HEK293 (cell line): ENCODE results near the gene MYL7.

Experiments
- GLI2 ChIP-seq: fragments of 450-650 bp; formaldehyde crosslinking; IDR thresholded peaks from 2 replicates; pipeline ENCODE4; 2017; ENCODE audit warnings: missing biosample characterization, missing genetic modification characterization, low read depth, borderline replicate concordance
- MZF1 ChIP-seq: fragments of 450-650 bp; formaldehyde crosslinking; IDR thresholded peaks from 2 replicates; pipeline ENCODE4 v1.5.1; 2017; ENCODE audit warnings: missing biosample characterization, missing genetic modification characterization, borderline replicate concordance
- SP2 ChIP-seq: fragments of 450-650 bp; formaldehyde crosslinking; IDR thresholded peaks from 2 replicates; pipeline ENCODE4 v1.5.1; 2016; ENCODE audit warnings: missing biosample characterization, missing genetic modification characterization
- ZBTB8A ChIP-seq: fragments of 450-650 bp; formaldehyde crosslinking; IDR thresholded peaks from 2 replicates; pipeline ENCODE4 v1.5.1; 2016; ENCODE audit warnings: missing biosample characterization, missing genetic modification characterization
- ZNF121 ChIP-seq: fragments of 450-650 bp; formaldehyde crosslinking; IDR thresholded peaks from 2 replicates; pipeline ENCODE4 v1.5.1; 2016; ENCODE audit warnings: missing biosample characterization, missing genetic modification characterization
- ZNF311 ChIP-seq: fragments of 450-650 bp; formaldehyde crosslinking; IDR thresholded peaks from 2 replicates; pipeline ENCODE4 v1.5.1; 2017; ENCODE audit warnings: missing biosample characterization, missing genetic modification characterization, borderline replicate concordance
- ZNF433 ChIP-seq: fragments of 450-650 bp; formaldehyde crosslinking; IDR thresholded peaks from 2 replicates; pipeline ENCODE4 v1.5.1; 2016; ENCODE audit warnings: missing biosample characterization, missing genetic modification characterization, low read depth
- TF ChIP-seq, protein P1 (sequence below): fragments of 450-650 bp; formaldehyde crosslinking; IDR thresholded peaks from 2 replicates; pipeline ENCODE4 v1.5.1; 2016; ENCODE audit warnings: missing biosample characterization, missing genetic modification characterization
- TF ChIP-seq, protein P2 (sequence below): IDR thresholded peaks from 2 replicates; pipeline ENCODE4 v1.6.1; 2011; ENCODE audit warnings: mild to moderate bottlenecking, low read depth, low read length, borderline replicate concordance
- TF ChIP-seq, protein P3 (sequence below): fragments of 450-650 bp; IDR thresholded peaks from 2 replicates; pipeline ENCODE4 v1.5.1; 2018; ENCODE audit warnings: missing biosample characterization, missing genetic modification characterization

DNA sequence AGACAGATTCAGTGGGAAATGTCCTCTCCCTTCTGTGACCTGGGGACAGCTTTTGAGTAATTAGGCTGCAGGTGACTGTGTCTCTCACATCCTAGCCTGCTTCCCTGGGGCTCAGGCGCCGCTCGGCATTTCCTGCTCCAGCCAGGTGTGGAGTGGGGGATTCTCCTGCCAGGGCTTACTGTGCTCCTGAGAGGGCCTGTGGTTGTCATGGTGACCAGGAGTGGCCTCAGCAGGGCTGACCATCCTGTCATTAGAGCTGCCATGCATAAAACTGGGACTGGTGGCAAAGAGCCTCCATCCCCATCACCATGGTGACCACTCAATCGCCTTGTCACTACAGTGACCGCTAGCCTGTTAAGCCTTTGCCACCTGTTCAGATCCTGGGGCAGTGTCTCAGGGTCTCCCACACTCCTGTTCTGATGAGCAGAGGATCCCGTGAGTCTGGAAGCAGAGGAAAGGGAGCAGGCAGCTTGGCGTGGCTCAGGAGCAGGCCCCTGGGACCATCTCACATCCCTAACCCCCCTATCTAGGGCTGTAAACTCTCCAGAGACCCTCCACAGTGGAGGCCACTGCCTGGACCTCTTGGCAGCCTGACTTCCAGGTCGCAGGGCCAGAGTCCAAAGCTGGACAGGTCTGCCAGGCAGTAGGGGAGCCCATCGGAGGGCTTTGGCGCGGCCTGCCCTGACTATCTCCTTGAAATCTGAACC, 48.3 kb upstream of the MYL7 start, which contains the start of gene GCK:
- TF ChIP-seq GLI2 (tag by site-specific recombination) (no peak), ZNF311 (tag by site-specific recombination) (no peak), ZBTB8A (no peak), SP2 (tag by site-specific recombination) (no peak), ZNF433 (tag by site-specific recombination) (no peak), MZF1 (tag by site-specific recombination) (no peak), ZNF121 (tag by site-specific recombination) (no peak)
- TF ChIP-seq, protein P1, sequence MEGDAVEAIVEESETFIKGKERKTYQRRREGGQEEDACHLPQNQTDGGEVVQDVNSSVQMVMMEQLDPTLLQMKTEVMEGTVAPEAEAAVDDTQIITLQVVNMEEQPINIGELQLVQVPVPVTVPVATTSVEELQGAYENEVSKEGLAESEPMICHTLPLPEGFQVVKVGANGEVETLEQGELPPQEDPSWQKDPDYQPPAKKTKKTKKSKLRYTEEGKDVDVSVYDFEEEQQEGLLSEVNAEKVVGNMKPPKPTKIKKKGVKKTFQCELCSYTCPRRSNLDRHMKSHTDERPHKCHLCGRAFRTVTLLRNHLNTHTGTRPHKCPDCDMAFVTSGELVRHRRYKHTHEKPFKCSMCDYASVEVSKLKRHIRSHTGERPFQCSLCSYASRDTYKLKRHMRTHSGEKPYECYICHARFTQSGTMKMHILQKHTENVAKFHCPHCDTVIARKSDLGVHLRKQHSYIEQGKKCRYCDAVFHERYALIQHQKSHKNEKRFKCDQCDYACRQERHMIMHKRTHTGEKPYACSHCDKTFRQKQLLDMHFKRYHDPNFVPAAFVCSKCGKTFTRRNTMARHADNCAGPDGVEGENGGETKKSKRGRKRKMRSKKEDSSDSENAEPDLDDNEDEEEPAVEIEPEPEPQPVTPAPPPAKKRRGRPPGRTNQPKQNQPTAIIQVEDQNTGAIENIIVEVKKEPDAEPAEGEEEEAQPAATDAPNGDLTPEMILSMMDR (tag by site-specific recombination) = no peak
- TF ChIP-seq, protein P2, sequence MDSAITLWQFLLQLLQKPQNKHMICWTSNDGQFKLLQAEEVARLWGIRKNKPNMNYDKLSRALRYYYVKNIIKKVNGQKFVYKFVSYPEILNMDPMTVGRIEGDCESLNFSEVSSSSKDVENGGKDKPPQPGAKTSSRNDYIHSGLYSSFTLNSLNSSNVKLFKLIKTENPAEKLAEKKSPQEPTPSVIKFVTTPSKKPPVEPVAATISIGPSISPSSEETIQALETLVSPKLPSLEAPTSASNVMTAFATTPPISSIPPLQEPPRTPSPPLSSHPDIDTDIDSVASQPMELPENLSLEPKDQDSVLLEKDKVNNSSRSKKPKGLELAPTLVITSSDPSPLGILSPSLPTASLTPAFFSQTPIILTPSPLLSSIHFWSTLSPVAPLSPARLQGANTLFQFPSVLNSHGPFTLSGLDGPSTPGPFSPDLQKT = no peak
- TF ChIP-seq, protein P3, sequence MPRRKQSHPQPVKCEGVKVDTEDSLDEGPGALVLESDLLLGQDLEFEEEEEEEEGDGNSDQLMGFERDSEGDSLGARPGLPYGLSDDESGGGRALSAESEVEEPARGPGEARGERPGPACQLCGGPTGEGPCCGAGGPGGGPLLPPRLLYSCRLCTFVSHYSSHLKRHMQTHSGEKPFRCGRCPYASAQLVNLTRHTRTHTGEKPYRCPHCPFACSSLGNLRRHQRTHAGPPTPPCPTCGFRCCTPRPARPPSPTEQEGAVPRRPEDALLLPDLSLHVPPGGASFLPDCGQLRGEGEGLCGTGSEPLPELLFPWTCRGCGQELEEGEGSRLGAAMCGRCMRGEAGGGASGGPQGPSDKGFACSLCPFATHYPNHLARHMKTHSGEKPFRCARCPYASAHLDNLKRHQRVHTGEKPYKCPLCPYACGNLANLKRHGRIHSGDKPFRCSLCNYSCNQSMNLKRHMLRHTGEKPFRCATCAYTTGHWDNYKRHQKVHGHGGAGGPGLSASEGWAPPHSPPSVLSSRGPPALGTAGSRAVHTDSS (tag by site-specific recombination) = no peak
